GM12892 (cell line): Measurements from ENCODE around the gene KCNQ5.

Experiments used
- POLR2A ChIP-seq: IDR thresholded peaks from 2 replicates; pipeline ENCODE4 v1.6.1; 2011; ENCODE audit warnings: low read depth, low read length, control low read depth
- POLR2AphosphoS5 ChIP-seq: IDR thresholded peaks from 2 replicates; pipeline ENCODE4 v1.6.1; 2011; ENCODE audit warnings: low read depth, low read length, control low read depth
- TAF1 ChIP-seq: IDR thresholded peaks from 2 replicates; pipeline ENCODE4 v1.6.1; 2011; ENCODE audit warnings: low read depth, mild to moderate bottlenecking, control low read depth, low read length, borderline replicate concordance

DNA sequence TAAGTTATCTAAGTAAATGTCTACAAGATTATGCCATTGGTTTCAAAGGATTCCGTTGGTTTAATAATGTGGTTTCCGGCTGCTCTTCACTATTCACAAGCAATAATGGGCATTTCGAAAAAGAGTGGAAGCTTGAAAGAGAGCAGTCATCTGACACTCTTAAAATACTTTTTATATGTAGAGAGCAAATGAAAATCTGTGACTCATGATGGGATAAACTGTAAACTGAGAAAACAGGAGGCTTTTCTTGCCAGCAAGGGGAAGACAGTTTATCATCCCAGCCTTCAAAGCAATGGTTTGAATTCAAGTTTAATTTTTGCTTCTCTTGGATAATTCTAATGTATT, 457.7 kb downstream of the KCNQ5 start:
- TF ChIP-seq TAF1: no peak
- TF ChIP-seq POLR2A: no peak
- no peak for TF ChIP-seq POLR2AphosphoS5
